H7 (cell line): ENCODE measurements around the gene ZFHX3. TPM values are rescaled to one million over a fixed set of nuclear protein-coding genes. Genes with fewer than 3 reads are reported as not detected.

Experiments
- DNase-seq: peaks from one replicate; pipeline ENCODE4 v3.0.0; 2012
- H3K27me3 ChIP-seq: 2 replicates; pipeline ENCODE4 v1.6.0; 2011; ENCODE audit warnings: mild to moderate bottlenecking, low read length; ENCODE audit not compliant: control insufficient read depth, insufficient read depth
- H3K36me3 ChIP-seq: replicated peaks from 2 replicates; pipeline ENCODE4 v1.5.1; 2011; ENCODE audit warnings: low read length; ENCODE audit not compliant: control insufficient read depth, insufficient read depth
- H3K4me3 ChIP-seq: 2 replicates; pipeline ENCODE4 v1.5.1; 2011; ENCODE audit warnings: low read depth, mild to moderate bottlenecking, control low read depth, low read length, moderate library complexity; ENCODE audit not compliant: insufficient read depth
- total RNA-seq: library from RNA; depleted of rRNA; stranded (reverse); fragments of >200 nt; shearing (Covaris generic); gene quantifications from 2 replicates; pipeline ENCODE4 v1.2.3, GENCODE V29; 2014

The ZFHX3 gene
- total RNA-seq, 1 experiment from 2014 or later = 1.3 TPM

DNA sequence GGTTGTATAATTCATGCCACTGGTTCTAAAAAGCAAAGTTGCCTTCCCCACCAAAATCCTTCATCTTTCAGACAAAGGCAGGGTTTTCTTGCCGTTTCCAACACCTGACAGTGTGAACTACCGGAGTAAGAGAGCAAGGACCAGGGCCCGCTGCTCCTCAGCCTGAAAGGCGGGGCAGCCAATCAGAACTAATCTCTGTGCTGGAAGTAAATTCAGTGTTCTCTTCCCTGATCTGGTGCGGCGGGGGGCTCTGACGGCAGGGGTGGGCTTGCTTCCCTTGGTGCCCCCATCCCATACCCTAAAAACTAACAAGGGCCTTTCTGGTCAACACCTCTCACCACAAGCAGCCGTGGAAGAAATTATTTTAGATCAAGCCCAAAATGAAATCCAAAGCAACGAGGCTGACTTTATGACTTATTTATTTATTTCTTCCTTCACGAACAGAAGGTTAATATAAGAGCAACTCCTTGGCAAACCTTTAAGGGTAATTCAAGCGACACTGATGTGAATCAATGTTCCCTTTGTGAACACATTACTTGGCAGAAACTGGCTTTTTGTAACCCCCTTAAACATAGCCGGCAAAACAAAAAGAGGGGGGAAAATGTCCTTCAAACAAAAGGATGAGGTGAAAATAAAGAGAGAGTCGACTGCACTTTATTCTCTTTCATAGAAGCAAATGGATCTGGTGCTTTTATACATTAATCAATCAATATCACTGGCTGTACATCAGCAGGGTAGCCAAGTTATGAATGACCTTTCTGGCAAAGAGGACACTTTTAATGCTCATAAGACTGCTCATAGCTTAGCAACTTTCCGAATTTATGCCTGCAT, 189.9 kb downstream of the ZFHX3 start:
- peak; percentile 42 for DNase-seq
- Histone ChIP-seq H3K27me3 (no peaks in the 10 kb centered on the region), H3K4me3 (no peak overlapping the region), H3K36me3 (no peaks in the 10 kb centered on the region)

DNA sequence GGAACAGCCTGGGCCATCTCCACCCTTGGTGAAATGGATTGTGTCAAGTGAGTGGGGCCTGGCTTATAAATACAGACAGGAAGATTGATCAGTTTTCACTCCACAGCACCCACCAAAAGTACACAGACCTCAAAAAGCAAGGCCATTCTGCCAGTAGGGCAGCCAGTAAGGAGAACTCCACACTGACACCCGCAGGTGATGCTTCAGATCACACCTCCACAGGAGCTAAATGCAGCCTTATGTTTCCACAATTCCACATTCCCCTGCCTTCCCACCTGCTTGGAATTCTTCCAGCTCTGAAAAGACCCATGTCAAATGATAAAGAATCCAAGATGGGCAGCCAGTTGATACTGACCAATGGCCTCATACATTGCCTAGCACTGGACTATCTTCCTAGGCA, 191.1 kb downstream of the ZFHX3 start:
- DNase-seq = peak; percentile 86
- Histone ChIP-seq H3K27me3 (no peaks in the 10 kb centered on the region), H3K36me3 (no peaks in the 10 kb centered on the region), H3K4me3 (no peak overlapping the region)

GRCh38 chr16:72854267-72854959, 193.5 kb downstream of the ZFHX3 start:
- DNase-seq = no peak

GRCh38 chr16:72853575-72854266, 194.2 kb downstream of the ZFHX3 start:
- DNase-seq = no peak
- H3K27me3 ChIP-seq = no peaks in the 10 kb centered on the region
- H3K4me3 ChIP-seq = no peak overlapping the region
- H3K36me3 ChIP-seq = no peaks in the 10 kb centered on the region

More at GRCh38 chr16:72854267-72854959, 193.5 kb downstream of the ZFHX3 start:
- Histone ChIP-seq H3K4me3 (no peak overlapping the region), H3K27me3 (no peaks in the 10 kb centered on the region), H3K36me3 (no peaks in the 10 kb centered on the region)

GRCh38 chr16:72852421-72852820, 195.5 kb downstream of the ZFHX3 start:
- no peaks in the 10 kb centered on the region for H3K36me3 ChIP-seq
- no peak for DNase-seq
- no peak overlapping the region for H3K4me3 ChIP-seq
- H3K27me3 ChIP-seq = no peaks in the 10 kb centered on the region

- H3K36me3 ChIP-seq = no peaks in the 10 kb centered on the region
- DNase-seq = no peak
- H3K4me3 ChIP-seq = no peak overlapping the region
- H3K27me3 ChIP-seq = no peaks in the 10 kb centered on the region
Measured at GRCh38 chr16:72850853-72851252, 197.1 kb downstream of the ZFHX3 start.

GRCh38 chr16:72850021-72850420, 197.9 kb downstream of the ZFHX3 start:
- no peak for DNase-seq
- no peaks in the 10 kb centered on the region for H3K36me3 ChIP-seq
- H3K27me3 ChIP-seq = no peaks in the 10 kb centered on the region
- no peak overlapping the region for H3K4me3 ChIP-seq

- DNase-seq = no peak
- H3K36me3 ChIP-seq = no peaks in the 10 kb centered on the region
- no peak overlapping the region for H3K4me3 ChIP-seq
- no peaks in the 10 kb centered on the region for H3K27me3 ChIP-seq
Measured at GRCh38 chr16:72848759-72849664, 198.9 kb downstream of the ZFHX3 start.

DNA sequence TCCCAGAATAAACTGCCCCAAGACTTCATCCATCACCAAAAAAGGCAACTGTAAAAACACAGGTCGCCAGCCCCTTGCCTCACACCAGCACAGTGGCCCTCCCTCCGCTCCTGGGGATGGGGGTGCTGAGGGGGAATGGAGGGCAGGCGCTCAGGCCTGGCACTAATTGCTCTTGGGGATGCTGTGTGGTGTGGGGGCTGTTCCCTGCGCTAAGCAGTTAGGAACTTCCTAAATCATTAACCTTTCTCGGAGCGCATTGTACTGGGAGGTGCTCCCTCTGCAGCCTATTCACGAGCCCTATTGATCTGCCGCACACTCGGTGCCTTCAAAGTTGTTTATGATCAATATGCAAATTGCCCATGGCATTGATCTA, 199.9 kb downstream of the ZFHX3 start:
- Histone ChIP-seq H3K36me3 (no peaks in the 10 kb centered on the region), H3K4me3 (no peak overlapping the region), H3K27me3 (no peaks in the 10 kb centered on the region)
- no peak for DNase-seq

DNA sequence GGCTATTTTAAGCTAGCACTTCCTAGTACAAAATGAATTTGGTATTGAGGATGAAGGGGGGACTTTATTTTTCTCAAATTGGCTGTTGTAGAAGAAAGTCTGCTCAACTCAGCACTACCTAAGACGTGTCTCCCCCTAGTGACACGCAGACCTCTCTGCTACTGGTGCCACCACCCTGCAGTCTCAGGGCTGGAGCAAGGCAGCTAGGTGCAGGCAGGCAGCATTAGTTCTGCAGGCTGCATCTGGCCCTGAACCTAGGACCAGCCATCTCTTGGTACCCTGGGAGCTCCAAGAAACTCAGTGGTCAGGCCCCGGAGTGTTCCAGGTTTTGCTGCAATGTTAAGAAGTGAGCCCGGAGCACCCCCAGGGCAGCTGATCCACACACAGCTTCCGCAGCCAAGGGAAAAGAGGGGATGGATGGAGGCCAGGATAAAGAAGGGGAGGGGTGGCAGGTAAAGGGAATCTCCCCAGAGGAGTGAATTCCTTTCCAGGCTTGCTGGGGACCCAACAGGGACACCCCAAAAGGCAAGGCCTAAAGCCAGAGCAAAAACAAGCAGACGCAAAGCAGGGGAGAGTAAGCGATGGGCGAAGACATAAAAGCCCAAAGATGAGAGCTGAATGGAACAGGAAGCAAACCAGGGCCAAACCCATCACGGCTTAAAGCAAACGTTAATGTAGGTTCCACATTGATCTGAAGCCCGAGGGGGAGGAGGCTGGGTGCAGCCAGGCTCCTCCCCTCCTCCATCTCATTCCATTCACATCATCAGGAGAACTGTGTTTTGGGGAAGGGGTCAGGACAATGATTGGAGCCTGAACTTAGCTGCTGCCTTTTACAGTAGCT, 200.5 kb downstream of the ZFHX3 start:
- Histone ChIP-seq H3K4me3 (no peak overlapping the region), H3K27me3 (no peaks in the 10 kb centered on the region), H3K36me3 (no peaks in the 10 kb centered on the region)
- DNase-seq = peak; percentile 78

DNA sequence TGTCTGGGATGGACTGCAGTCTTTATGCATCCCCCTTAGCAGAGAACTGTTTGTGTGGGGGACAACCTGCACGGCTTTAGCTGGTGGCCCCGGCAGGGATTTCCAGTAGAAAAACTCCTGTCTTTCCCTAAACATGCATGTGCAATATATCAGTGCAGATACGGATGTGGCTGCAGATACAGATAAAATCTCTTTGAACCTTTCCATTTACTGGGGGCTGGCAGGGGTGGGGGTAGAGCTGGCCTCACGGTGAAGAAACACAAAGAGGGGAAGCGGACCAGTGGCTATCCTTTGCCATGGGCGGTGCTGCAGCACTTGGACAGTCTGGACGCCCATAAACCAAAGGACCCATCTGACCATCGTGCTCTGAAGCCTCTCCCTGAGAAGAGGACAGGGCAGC, 201.3 kb downstream of the ZFHX3 start:
- H3K4me3 ChIP-seq = no peak overlapping the region
- H3K27me3 ChIP-seq = no peaks in the 10 kb centered on the region
- H3K36me3 ChIP-seq = no peaks in the 10 kb centered on the region
- DNase-seq = no peak

- Histone ChIP-seq H3K36me3 (no peaks in the 10 kb centered on the region), H3K4me3 (no peak overlapping the region), H3K27me3 (no peaks in the 10 kb centered on the region)
- no peak for DNase-seq
Measured at GRCh38 chr16:72845322-72846020, 202.5 kb downstream of the ZFHX3 start.
